GM21737 (cell line): ENCODE measurements around the gene RAPGEF5.

Experiments used
- ATAC-seq: cut with Tn5 transposase; IDR thresholded peaks from one replicate; pipeline ENCODE4 v1.9.1; 2021; ENCODE audit warnings: mild to moderate bottlenecking, moderate library complexity; ENCODE audit not compliant: unreplicated experiment

The RAPGEF5 gene

GRCh38 chr7:22380333-22380732, 23.4 kb upstream of the RAPGEF5 start:
- ATAC-seq = no peak

- no peak for ATAC-seq
Observed at GRCh38 chr7:22378199-22378980, 21.4 kb upstream of the RAPGEF5 start.

GRCh38 chr7:22377703-22378102, 20.7 kb upstream of the RAPGEF5 start:
- ATAC-seq = no peak

- no peak for ATAC-seq
Observed at GRCh38 chr7:22375359-22376048, 18.6 kb upstream of the RAPGEF5 start.

GRCh38 chr7:22373911-22374310, 17.0 kb upstream of the RAPGEF5 start:
- no peak for ATAC-seq

GRCh38 chr7:22373388-22373787, 16.4 kb upstream of the RAPGEF5 start:
- ATAC-seq = no peak

GRCh38 chr7:22372863-22373262, 15.9 kb upstream of the RAPGEF5 start:
- ATAC-seq = no peak

GRCh38 chr7:22371878-22372277, 14.9 kb upstream of the RAPGEF5 start:
- no peak for ATAC-seq

GRCh38 chr7:22364900-22365299, 7.9 kb upstream of the RAPGEF5 start:
- ATAC-seq = no peak

- ATAC-seq = no peak
Observed at GRCh38 chr7:22363756-22364422, 6.9 kb upstream of the RAPGEF5 start.

GRCh38 chr7:22361795-22362194, 4.8 kb upstream of the RAPGEF5 start:
- ATAC-seq = no peak

GRCh38 chr7:22361320-22361719, 4.4 kb upstream of the RAPGEF5 start:
- ATAC-seq = no peak

GRCh38 chr7:22358820-22359697, 2.1 kb upstream of the RAPGEF5 start:
- no peak for ATAC-seq

- ATAC-seq = no peak
Observed at GRCh38 chr7:22357311-22358175, 589 bp upstream of the RAPGEF5 start.

GRCh38 chr7:22356010-22356691, 803 bp downstream of the RAPGEF5 start:
- ATAC-seq = peak; percentile 19

- ATAC-seq = no peak
Observed at GRCh38 chr7:22355620-22356009, 1.3 kb downstream of the RAPGEF5 start.

- no peak for ATAC-seq
Observed at GRCh38 chr7:22354462-22354861, 2.5 kb downstream of the RAPGEF5 start.

GRCh38 chr7:22352887-22353286, 4.1 kb downstream of the RAPGEF5 start:
- no peak for ATAC-seq

- no peak for ATAC-seq
Observed at GRCh38 chr7:22351878-22352277, 5.1 kb downstream of the RAPGEF5 start.
